Measurements from ENCODE around the gene MEF2B.

The MEF2B gene

GRCh38 chr19:19098703-19099632, 71.1 kb downstream of the MEF2B start:
- DNase-seq (ENCODE audit: low read depth in 2 of 2) = no peak

GRCh38 chr19:19098084-19098702, 71.9 kb downstream of the MEF2B start:
- no peak for DNase-seq (ENCODE audit: low read depth in 2 of 2)

GRCh38 chr19:19096641-19097627, 73.1 kb downstream of the MEF2B start:
- DNase-seq (ENCODE audit: low read depth in 2 of 2) = no peak

GRCh38 chr19:19095691-19096090, 74.4 kb downstream of the MEF2B start:
- no peak for DNase-seq (ENCODE audit: low read depth in 2 of 2)

All from activated CD8-positive, alpha-beta memory T cell treated with anti-CD3 and anti-CD28 coated beads for 4 hours (primary cell).